Kidney epithelial cell (primary cell): ENCODE data around the gene ZMYM4. TPM values are rescaled to one million over a fixed set of nuclear protein-coding genes. Genes with fewer than 3 reads are reported as not detected.

Experiments
- DNase-seq: peaks from one replicate; pipeline ENCODE4 v3.0.0-alpha.2; 2010; ENCODE audit warnings: low read depth
- H3K27me3 ChIP-seq: 2 replicates; pipeline ENCODE4 v1.6.0; 2011; ENCODE audit warnings: low read length; ENCODE audit not compliant: control insufficient read depth, insufficient read depth
- H3K36me3 ChIP-seq: 2 replicates; pipeline ENCODE4 v1.5.1; 2011; ENCODE audit warnings: low read length; ENCODE audit not compliant: control insufficient read depth, insufficient read depth
- H3K4me3 ChIP-seq: 2 replicates; pipeline ENCODE4 v1.5.1; 2011; ENCODE audit warnings: low read depth, mild to moderate bottlenecking, control low read depth, low read length
- CTCF ChIP-seq: IDR thresholded peaks from 2 replicates; pipeline ENCODE4 v1.5.1; 2011; ENCODE audit warnings: mild to moderate bottlenecking, moderate library complexity, low read length, control low read depth, inconsistent platforms; ENCODE audit not compliant: insufficient read depth, poor library complexity, severe bottlenecking
- total RNA-seq: library from RNA; depleted of rRNA; stranded (reverse); fragments of >200 nt; gene quantifications from 2 replicates; pipeline ENCODE4 v1.2.3, GENCODE V29; 2015

Gene ZMYM4
- total RNA-seq, 1 donor from 2014 or later, result 35.1 TPM

GRCh38 chr1:35447278-35447677 is 178.8 kb downstream of the ZMYM4 start:
- Histone ChIP-seq H3K4me3 (no peak overlapping the region), H3K36me3 (peaks cover 3% of the 10 kb centered on the region)
- DNase-seq, result no peak

GRCh38 chr1:35448344-35448801 is 179.9 kb downstream of the ZMYM4 start:
- peaks cover 3% of the 10 kb centered on the region for H3K36me3 ChIP-seq
- DNase-seq, result peak; percentile 51
- H3K27me3 ChIP-seq, result no peaks in the 10 kb centered on the region
- no peak overlapping the region for H3K4me3 ChIP-seq
- TF ChIP-seq CTCF, result no peak

More at GRCh38 chr1:35447278-35447677, 178.8 kb downstream of the ZMYM4 start:
- no peaks in the 10 kb centered on the region for H3K27me3 ChIP-seq
- no peak for TF ChIP-seq CTCF

- peaks cover 3% of the 10 kb centered on the region for H3K36me3 ChIP-seq
- TF ChIP-seq CTCF, result no peak
- peak; percentile 42 for DNase-seq
These were observed 181.0 kb downstream of the ZMYM4 start for GRCh38 chr1:35449334-35450008.

GRCh38 chr1:35451125-35451528 is 182.6 kb downstream of the ZMYM4 start:
- Histone ChIP-seq H3K27me3 (no peaks in the 10 kb centered on the region), H3K4me3 (no peak overlapping the region), H3K36me3 (peaks cover 3% of the 10 kb centered on the region)
- peak; percentile 32 for DNase-seq
- TF ChIP-seq CTCF, result peak; percentile 87

More at GRCh38 chr1:35449334-35450008, 181.0 kb downstream of the ZMYM4 start:
- H3K4me3 ChIP-seq, result no peak overlapping the region
- H3K27me3 ChIP-seq, result no peaks in the 10 kb centered on the region

GRCh38 chr1:35452106-35452774 is 183.7 kb downstream of the ZMYM4 start:
- DNase-seq, result no peak
- H3K4me3 ChIP-seq, result no peak overlapping the region
- TF ChIP-seq CTCF, result no peak
- H3K27me3 ChIP-seq, result no peaks in the 10 kb centered on the region
- H3K36me3 ChIP-seq, result peaks cover 3% of the 10 kb centered on the region
